GM21390 (cell line): ENCODE data around the gene MNDA.
"Not testable (repeated sequence)": the region's sequence is repeated elsewhere in the genome, so short reads cannot be mapped to it uniquely, and the experiment has no call there.

ENCODE experiments used
- ATAC-seq: cut with Tn5 transposase; IDR thresholded peaks from one replicate; pipeline ENCODE4 v1.9.1; 2021; ENCODE audit not compliant: unreplicated experiment

MNDA gene

DNA sequence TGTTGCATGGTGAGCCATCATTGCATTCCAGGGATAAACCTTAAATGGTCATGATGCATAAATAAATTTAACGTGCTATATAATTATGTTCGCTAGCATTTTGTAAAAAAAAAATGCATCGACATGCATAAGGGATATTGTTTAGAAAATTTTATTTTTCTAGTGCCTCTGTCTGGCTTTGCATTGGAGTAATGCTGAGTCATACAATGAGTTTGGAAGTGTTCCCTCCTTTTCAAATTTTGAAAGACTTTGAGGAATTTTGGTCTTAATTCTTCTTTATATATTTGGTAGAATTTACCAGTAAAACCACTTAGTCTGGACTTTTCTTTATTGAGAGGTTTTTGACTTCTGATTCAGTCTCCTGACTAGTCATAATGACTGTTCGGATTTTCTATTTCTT is 4.9 kb downstream of the MNDA start:
- no peak for ATAC-seq

DNA sequence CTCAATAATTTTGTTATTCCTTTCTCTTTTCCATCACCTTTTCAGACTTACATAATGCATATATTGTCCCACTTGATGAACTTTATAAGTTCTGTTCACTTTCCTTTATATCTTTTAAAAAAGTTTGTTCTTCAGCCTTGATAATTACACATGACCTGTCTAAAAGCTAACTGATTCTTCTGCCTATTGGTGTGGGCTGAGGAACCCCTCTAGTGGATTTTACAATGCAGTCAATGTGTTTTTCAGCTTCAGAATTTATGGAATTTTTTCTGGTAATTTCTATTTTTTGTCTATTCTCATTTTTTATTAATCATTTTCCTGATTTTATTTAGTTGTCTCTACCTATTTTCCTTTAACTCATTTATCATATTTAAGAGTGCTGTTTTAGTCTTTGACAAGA is 7.5 kb downstream of the MNDA start:
- ATAC-seq: no peak

- no peak for ATAC-seq
These were observed 8.4 kb downstream of the MNDA start for GRCh38 chr1:158839566-158839965.

- no peak for ATAC-seq
These were observed 9.1 kb downstream of the MNDA start for GRCh38 chr1:158840236-158840635.

- no peak for ATAC-seq
These were observed 33.4 kb downstream of the MNDA start for GRCh38 chr1:158864595-158864994.

GRCh38 chr1:158870438-158870837 is 39.3 kb downstream of the MNDA start:
- not testable (repeated sequence) for ATAC-seq

DNA sequence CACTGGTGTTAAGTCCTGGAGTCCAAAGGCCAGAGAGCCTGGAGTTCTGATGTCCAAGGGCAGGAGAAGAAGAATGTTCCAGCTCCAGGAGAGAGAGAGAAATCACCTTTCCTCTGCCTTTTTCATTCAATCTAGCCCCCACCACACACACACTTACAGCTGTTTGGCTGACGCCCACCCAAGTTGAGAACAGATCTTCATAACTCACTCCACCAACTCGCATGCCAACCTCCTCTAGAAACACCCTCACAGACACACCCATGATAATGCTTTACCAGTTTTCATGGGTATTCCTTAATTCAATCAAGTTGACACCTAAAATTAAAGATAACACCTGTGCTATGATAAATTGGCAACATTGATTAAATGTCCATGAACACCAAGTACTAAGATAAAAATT is 42.0 kb downstream of the MNDA start:
- no peak for ATAC-seq

DNA sequence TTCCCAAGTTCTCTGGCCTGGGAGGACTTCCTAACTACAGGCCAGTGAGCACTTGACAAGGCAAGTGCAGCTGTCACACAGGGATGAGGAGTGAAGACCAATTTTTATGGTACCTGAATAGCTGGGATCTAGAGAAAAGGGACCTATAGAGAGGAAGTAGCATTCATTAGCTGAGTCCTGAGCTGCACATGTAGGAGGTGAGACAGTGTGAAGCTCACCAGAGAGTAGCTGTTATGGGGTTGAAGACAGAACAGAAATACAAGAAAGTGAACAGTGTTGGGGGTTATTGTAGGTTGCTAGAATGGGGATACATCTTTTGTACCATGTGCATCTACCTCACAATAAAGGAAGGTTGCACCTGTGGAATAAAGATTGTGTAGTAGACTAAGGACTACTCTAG is 62.5 kb downstream of the MNDA start:
- ATAC-seq: no peak

GRCh38 chr1:158898722-158899121 is 67.6 kb downstream of the MNDA start:
- no peak for ATAC-seq
